Ovary (tissue), 9 donors: ENCODE results near the gene KIF7. TPM values are rescaled to one million over a fixed set of nuclear protein-coding genes. Genes with fewer than 3 reads are reported as not detected.
A peak's percentile ranks its signal among the peaks of the same experiment; 100 is the strongest.

ENCODE experiments used
- DNase-seq, 5 donors: peaks; one replicate each; pipeline ENCODE4 v3.0.0-alpha.2; 2019 to 2020
- H3K27ac ChIP-seq, 2 donors: fragments of 200-600 bp; one replicate each; pipeline versions ENCODE4 v1.5.1 to v1.8.0; 2019 to 2022
- H3K27me3 ChIP-seq: fragments of 200-600 bp; one replicate; pipeline ENCODE4 v1.8.0; 2022
- H3K36me3 ChIP-seq: fragments of 200-600 bp; sonication (generic); one replicate; pipeline ENCODE4 v1.5.1; 2019
- H3K4me1 ChIP-seq: one replicate; pipeline ENCODE4 v1.8.1; 2013; ENCODE audit warnings: mild to moderate bottlenecking, moderate library complexity; ENCODE audit not compliant: insufficient read depth
- H3K4me3 ChIP-seq: fragments of 200-600 bp; sonication (generic); one replicate; pipeline ENCODE4 v1.5.1; 2017
- H3K9me3 ChIP-seq, 2 donors: fragments of 200-600 bp in 1 of 2; sonication (generic) in 1 of 2; one replicate each; pipeline versions ENCODE4 v1.5.1 to v1.8.1; 2013 to 2019; ENCODE audit warnings: mild to moderate bottlenecking in 1 of 2, moderate library complexity in 1 of 2
- EP300 ChIP-seq: sonication (generic); formaldehyde crosslinking; IDR thresholded peaks from one replicate; pipeline ENCODE4 v1.6.1; 2017; ENCODE audit warnings: antibody characterized with exemption
- POLR2A ChIP-seq: fragments of 450-650 bp; IDR thresholded peaks from one replicate; pipeline ENCODE4 v1.6.1; 2017; ENCODE audit warnings: antibody characterized with exemption, mild to moderate bottlenecking, moderate library complexity
- WGBS, 3 donors: extraction: QIAGEN DNeasy Blood & Tissue Kit in 1 of 3; methylation state at CpG; one replicate each; pipeline versions ENCODE4 v1.1.5 to v1.1.7; 2013 to 2017; 5-methylcytosine and 5-hydroxymethylcytosine counted together
- intact Hi-C, 4 donors: fragments of 100-400 bp; cut with DNase I; formaldehyde crosslinking; loops; one replicate each; pipeline versions ENCODE4 v1.11.0 to v1.15.1; 2022 to 2023
- polyA plus RNA-seq, 2 donors: library from polyadenylated mRNA; stranded (reverse); fragments of 200-250 nt in 1 of 2; fragments of 350-450 nt in 1 of 2; fragmentation: Illumina TruSeq in 1 of 2; extraction: RNeasy Lipid Tissue Mini Kit (QIAGEN cat#74804) in 1 of 2; gene quantifications; one replicate each; pipeline ENCODE4 v1.2.3, GENCODE V29; 2013 to 2014
- total RNA-seq, 7 donors: library from RNA; depleted of rRNA in 2 of 7; stranded (reverse); fragments of >200 nt in 2 of 7; fragmentation: NEBNext Ultra II Directional in 3 of 7; extraction: Animal tissue kit (Norgen Biotek cat#: 25700) in 3 of 7; gene quantifications; one replicate each; pipeline versions ENCODE4 v1.1.0 to v1.2.4, GENCODE V29; 2016 to 2023
- TF ChIP-seq, protein P1 (sequence below), 3 donors: fragments of 450-650 bp in 2 of 3; fragments of 200-600 bp in 1 of 3; IDR thresholded peaks; one replicate each; pipeline versions ENCODE4 v1.5.1 to v1.8.0; 2016 to 2022; ENCODE audit warnings: antibody characterized with exemption in 3 of 3, mild to moderate bottlenecking in 1 of 3
- donor health status: DM: no; HTN: no; CAD: no; lungs with moderate emphysema.
- donor health status: DM: no; HTN: no; CAD: no.
- donor health status: Bipolar disorder and iron deficiency.
- donor health status: DM: yes; HTN: yes; CAD: no.
- donor health status: DM: no; HTN: no; CAD: no.
- donor health status: DM: yes; HTN: yes; CAD: no.

KIF7 gene
- total and polyA plus RNA-seq, 9 donors = 1.5 to 16.3 (median 10.6) TPM

DNA sequence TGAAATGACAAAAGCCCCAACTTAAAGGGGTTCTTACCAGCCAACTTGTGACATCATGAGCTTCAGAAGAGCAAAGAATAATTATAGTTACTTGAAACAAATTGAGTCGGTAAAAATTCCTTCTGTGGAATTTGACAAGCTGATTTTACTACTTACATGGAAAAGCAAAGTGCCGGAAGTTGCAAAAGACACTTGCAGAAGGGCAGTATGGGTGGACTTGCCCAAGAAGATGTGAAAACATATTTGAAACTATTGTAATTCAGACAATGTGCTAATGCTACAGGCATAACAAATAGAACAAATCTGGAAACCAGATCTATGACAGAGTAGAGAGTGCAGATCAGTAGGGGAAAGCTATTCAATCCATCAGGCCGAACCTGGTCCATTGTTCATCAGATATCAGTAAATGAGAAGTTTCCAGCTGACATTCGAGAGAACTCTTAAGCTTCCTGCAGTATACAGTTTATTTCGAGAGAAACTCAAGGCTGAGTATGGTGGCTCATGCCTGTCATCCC, 2.5 kb upstream of the KIF7 start:
- H3K9me3 ChIP-seq = no peaks in the 10 kb centered on the region
- TF ChIP-seq POLR2A = no peak
- intact Hi-C loops = no loop called here
- peaks cover 4% of the 10 kb centered on the region for H3K4me1 ChIP-seq
- no peak for DNase-seq
- H3K27me3 ChIP-seq = no peaks in the 10 kb centered on the region
- H3K36me3 ChIP-seq = no peaks in the 10 kb centered on the region
- WGBS, 3 donors = 83 to 88% (median 83%) methylated on average over 5 of the region's 5 CpGs
- no peak overlapping the region for H3K27ac ChIP-seq
- no peak overlapping the region for H3K4me3 ChIP-seq

DNA sequence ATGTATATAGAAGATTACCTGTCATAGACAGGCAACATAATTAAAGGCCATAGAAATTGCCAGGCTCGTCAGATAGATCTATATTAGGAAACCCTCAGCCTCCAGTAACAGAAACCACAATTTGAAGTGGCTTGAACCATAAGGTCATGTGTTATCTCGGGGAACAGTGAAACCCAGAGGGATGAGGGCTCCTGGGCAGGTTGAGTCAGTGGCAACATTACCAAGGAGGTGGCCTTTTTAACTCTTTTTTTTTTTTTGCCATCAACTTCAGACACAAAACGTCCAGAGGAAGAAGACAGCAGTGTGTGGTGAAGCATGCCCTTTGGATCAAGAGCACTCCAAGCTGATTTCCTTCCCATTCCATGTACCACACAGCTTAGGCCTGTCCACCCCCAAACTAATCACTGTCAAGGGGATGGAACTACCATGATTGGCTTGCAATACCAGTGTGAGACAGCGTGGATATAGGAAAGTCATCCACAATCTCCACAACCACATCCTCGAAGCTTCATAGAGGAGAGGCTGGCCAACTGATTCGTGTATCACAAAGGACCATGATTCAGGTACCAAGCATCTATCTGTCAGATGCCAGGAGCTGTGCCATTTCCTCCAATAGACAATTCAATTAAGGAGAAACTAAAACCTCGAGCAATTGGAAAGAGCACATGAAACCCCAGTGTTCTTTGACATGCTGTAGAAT, 999 bp upstream of the KIF7 start:
- no peak for TF ChIP-seq EP300
- TF ChIP-seq, protein P1, sequence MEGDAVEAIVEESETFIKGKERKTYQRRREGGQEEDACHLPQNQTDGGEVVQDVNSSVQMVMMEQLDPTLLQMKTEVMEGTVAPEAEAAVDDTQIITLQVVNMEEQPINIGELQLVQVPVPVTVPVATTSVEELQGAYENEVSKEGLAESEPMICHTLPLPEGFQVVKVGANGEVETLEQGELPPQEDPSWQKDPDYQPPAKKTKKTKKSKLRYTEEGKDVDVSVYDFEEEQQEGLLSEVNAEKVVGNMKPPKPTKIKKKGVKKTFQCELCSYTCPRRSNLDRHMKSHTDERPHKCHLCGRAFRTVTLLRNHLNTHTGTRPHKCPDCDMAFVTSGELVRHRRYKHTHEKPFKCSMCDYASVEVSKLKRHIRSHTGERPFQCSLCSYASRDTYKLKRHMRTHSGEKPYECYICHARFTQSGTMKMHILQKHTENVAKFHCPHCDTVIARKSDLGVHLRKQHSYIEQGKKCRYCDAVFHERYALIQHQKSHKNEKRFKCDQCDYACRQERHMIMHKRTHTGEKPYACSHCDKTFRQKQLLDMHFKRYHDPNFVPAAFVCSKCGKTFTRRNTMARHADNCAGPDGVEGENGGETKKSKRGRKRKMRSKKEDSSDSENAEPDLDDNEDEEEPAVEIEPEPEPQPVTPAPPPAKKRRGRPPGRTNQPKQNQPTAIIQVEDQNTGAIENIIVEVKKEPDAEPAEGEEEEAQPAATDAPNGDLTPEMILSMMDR (IDR thresholded peaks at IDR 0.05) = no peak
- no peak for TF ChIP-seq POLR2A
- Histone ChIP-seq H3K27me3 (no peaks in the 10 kb centered on the region), H3K36me3 (no peaks in the 10 kb centered on the region), H3K4me1 (peaks cover 4% of the 10 kb centered on the region), H3K27ac (no peak overlapping the region), H3K9me3 (no peaks in the 10 kb centered on the region), H3K4me3 (no peak overlapping the region)
- intact Hi-C loops = no loop called here
- WGBS, 3 donors = 79 to 80% (median 80%) methylated on average over 7 of the region's 7 CpGs
- DNase-seq = no peak

DNA sequence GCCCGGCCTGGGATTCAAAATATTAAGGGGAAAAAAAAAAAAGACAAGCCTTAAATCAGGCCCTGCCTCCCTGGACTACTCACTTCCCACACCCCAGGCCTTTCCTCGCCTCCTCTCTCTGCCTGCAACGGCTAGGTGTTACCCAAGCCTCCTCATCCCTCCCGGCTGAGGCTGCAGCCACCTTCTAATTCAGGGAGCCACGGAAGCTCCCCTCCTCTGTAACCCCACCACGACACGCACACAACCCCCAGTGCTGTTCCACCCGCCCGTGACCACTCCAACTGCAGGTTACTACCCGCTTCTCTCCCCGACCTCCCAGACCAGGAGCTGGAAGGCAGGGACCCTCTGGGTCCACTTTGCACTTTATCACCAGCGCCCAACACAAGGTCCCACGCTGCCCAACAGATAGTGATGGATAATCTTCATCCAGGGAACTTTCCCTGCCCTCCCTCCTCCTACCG, 936 bp downstream of the KIF7 start:
- Histone ChIP-seq H3K4me1 (peaks cover 4% of the 10 kb centered on the region), H3K4me3 (peak overlapping the region; percentile 51), H3K9me3 (no peaks in the 10 kb centered on the region), H3K36me3 (no peaks in the 10 kb centered on the region), H3K27me3 (no peaks in the 10 kb centered on the region), H3K27ac (peak overlapping the region in 1 of 2 donors; percentile 55)
- TF ChIP-seq EP300 (no peak), POLR2A (no peak)
- TF ChIP-seq, protein P1 (IDR thresholded peaks at IDR 0.05) = no peak
- intact Hi-C loops = no loop called here
- WGBS, 3 donors = 15 to 19% (median 17%) methylated on average over 14 of the region's 14 CpGs
- peak in 1 of 5 donors; percentile 21 for DNase-seq

DNA sequence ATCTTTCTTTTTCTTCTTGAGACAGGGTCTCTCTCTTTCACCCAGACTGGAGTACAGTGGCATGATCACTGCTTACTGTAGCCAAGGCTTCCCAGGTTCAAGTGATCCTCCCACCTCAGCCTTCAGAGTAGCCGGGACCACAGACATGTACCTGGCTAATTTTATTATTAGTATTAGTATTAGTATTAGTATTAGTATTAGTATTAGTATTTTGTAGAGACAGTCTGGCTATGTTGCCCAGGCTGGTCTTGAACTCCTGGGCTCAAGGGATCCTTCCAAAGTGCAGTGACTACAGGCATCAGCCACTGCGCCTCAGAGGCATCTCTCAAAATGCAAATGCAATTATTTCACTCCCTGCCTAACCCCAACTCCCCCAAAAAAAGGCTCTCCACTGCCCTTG, 1.7 kb downstream of the KIF7 start:
- Histone ChIP-seq H3K9me3 (no peaks in the 10 kb centered on the region), H3K36me3 (no peaks in the 10 kb centered on the region), H3K27ac (no peak overlapping the region), H3K4me3 (no peak overlapping the region), H3K27me3 (no peaks in the 10 kb centered on the region), H3K4me1 (peaks cover 4% of the 10 kb centered on the region)
- intact Hi-C loops = no loop called here
- TF ChIP-seq, protein P1 (IDR thresholded peaks at IDR 0.05) = no peak
- TF ChIP-seq EP300 (no peak), POLR2A (no peak)
- DNase-seq = peak in 2 of 5 donors; percentile 1 to 5
- WGBS, 3 donors = 95 to 96% (median 95%) methylated on average over 2 of the region's 2 CpGs

DNA sequence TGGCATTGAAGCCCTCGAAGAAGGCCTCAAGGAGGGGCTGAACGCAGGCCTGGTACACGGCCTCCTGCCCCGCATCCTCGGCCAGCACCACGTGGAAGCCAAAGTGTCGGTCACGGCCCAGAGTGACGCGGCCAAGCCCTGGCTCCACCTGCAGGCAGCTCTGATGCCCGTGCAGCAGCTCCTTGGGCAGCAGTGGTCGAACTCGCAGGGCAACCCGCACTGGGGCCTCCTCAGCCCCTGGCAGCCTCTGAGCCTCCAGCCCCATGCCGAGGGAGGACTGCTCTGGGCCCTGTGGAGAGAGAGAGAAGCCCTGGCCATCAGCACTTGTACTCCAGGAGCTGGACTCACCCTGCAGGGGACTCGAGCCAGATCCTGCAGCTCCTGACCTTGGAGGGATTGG, 2.6 kb downstream of the KIF7 start:
- intact Hi-C loops = no loop called here
- Histone ChIP-seq H3K27ac (no peak overlapping the region), H3K9me3 (no peaks in the 10 kb centered on the region), H3K27me3 (no peaks in the 10 kb centered on the region), H3K4me1 (peaks cover 4% of the 10 kb centered on the region), H3K36me3 (no peaks in the 10 kb centered on the region), H3K4me3 (no peak overlapping the region)
- DNase-seq = peak in 2 of 5 donors; percentile 15 to 18
- no peak for TF ChIP-seq POLR2A
- no peak for TF ChIP-seq EP300
- TF ChIP-seq, protein P1 (IDR thresholded peaks at IDR 0.05) = no peak
- 69 to 84% (median 77%) methylated on average over 7 to 16 of the region's 16 CpGs for WGBS, 3 donors
